DND-41 (cell line): Measurements from ENCODE around the gene HSF4.

ENCODE experiments used
- ATAC-seq: fragments of 200-7000 bp; cut with Tn5 transposase; 3 replicates; pipeline ENCODE4 v1.9.1; 2021; ENCODE audit warnings: low read depth; ENCODE audit not compliant: insufficient read depth
- DNase-seq: peaks from one replicate; pipeline ENCODE4 v3.0.0-alpha.2; 2020
- H2AFZ ChIP-seq: 2 replicates; pipeline ENCODE4 v1.6.0; 2012; ENCODE audit warnings: low read depth, low read length
- H3K27ac ChIP-seq: 2 replicates; pipeline ENCODE4 v1.5.1; 2012; ENCODE audit warnings: low read length, inconsistent platforms
- H3K27me3 ChIP-seq: fragments of 200-600 bp; sonication (generic); 2 replicates; pipeline ENCODE4 v1.6.0; 2012; ENCODE audit warnings: low read length, mild to moderate bottlenecking, inconsistent platforms; ENCODE audit not compliant: insufficient read depth, poor library complexity
- H3K36me3 ChIP-seq: 2 replicates; pipeline ENCODE4 v1.5.1; 2012; ENCODE audit warnings: low read length, inconsistent platforms; ENCODE audit not compliant: insufficient read depth
- H3K4me1 ChIP-seq: 2 replicates; pipeline ENCODE4 v1.5.1; 2012; ENCODE audit warnings: mild to moderate bottlenecking, low read length; ENCODE audit not compliant: insufficient read depth
- H3K4me2 ChIP-seq: 2 replicates; pipeline ENCODE4 v1.6.0; 2012; ENCODE audit warnings: mild to moderate bottlenecking, moderate library complexity, low read length, inconsistent platforms; ENCODE audit not compliant: insufficient read depth
- H3K4me3 ChIP-seq, 2 experiments: fragments of 200-600 bp in 1 of 2; shearing (Covaris generic) in 1 of 2; 2 replicates each; pipeline ENCODE4 v1.5.1; 2012 to 2016; ENCODE audit warnings: inconsistent platforms in 2 of 2, low read length in 2 of 2, mild to moderate bottlenecking in 2 of 2, low read depth in 1 of 2, moderate library complexity in 1 of 2
- H3K79me2 ChIP-seq: 2 replicates; pipeline ENCODE4 v1.6.0; 2012; ENCODE audit warnings: low read length, inconsistent platforms; ENCODE audit not compliant: insufficient read depth
- H3K9ac ChIP-seq: 2 replicates; pipeline ENCODE4 v1.6.0; 2012; ENCODE audit warnings: low read depth, mild to moderate bottlenecking, inconsistent platforms, low read length, moderate library complexity
- H3K9me3 ChIP-seq: 2 replicates; pipeline ENCODE4 v1.5.1; 2012; ENCODE audit warnings: low read length, moderate library complexity, mild to moderate bottlenecking, inconsistent platforms; ENCODE audit not compliant: insufficient read depth, severe bottlenecking
- H4K20me1 ChIP-seq: 2 replicates; pipeline ENCODE4 v1.6.0; 2012; ENCODE audit warnings: low read length; ENCODE audit not compliant: insufficient read depth
- CTCF ChIP-seq: IDR thresholded peaks from 2 replicates; pipeline ENCODE4 v1.5.1; 2012; ENCODE audit warnings: borderline replicate concordance, low read length, moderate library complexity, mild to moderate bottlenecking; ENCODE audit not compliant: poor library complexity, severe bottlenecking; ENCODE audit errors: extremely low read depth
- EZH2 ChIP-seq: IDR thresholded peaks from 3 replicates; pipeline ENCODE4 v1.6.1; 2012; ENCODE audit warnings: borderline replicate concordance, low read depth, mild to moderate bottlenecking, moderate library complexity, low read length, inconsistent platforms; ENCODE audit not compliant: severe bottlenecking

HSF4 gene, protein sequence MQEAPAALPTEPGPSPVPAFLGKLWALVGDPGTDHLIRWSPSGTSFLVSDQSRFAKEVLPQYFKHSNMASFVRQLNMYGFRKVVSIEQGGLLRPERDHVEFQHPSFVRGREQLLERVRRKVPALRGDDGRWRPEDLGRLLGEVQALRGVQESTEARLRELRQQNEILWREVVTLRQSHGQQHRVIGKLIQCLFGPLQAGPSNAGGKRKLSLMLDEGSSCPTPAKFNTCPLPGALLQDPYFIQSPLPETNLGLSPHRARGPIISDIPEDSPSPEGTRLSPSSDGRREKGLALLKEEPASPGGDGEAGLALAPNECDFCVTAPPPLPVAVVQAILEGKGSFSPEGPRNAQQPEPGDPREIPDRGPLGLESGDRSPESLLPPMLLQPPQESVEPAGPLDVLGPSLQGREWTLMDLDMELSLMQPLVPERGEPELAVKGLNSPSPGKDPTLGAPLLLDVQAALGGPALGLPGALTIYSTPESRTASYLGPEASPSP

DNA sequence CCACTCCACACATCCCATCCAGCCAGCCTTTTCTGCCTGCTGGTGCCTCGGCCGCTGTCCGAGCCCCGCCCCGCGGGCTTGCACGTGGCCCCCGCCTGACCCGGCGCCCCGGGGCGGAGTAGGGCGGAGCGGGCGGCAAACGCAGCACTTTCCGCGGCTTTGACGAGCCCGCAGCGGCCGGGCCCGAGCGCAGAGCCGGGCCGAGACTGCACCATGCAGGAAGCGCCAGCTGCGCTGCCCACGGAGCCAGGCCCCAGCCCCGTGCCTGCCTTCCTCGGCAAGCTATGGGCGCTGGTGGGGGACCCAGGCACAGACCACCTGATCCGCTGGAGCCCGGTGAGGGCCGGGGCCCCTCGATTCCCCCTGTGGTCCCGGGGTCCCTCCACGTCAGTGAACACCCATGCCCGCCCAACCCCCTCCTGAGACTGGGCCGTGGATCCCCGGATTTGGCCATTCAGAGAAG is at the start of gene HSF4:
HSF4 (plus strand) TSS at position 147 of the 463 bp plus-strand sequence; CDS start at position 214, 67 bp downstream.
- Histone ChIP-seq H3K27me3 (no peaks in the 10 kb centered on the region), H3K4me3 (no peak within 1 kb of the TSS), H4K20me1 (peaks cover 6% of the 10 kb centered on the region), H3K4me1 (peaks cover 32% of the 10 kb centered on the region), H3K36me3 (no peaks in the 10 kb centered on the region), H3K79me2 (peaks cover 6% of the 10 kb centered on the region; the same call in 1 of the 2 replicates), H3K4me2 (no peak within 1 kb of the TSS), H3K9ac (no peak within 1 kb of the TSS), H3K9me3 (no peaks in the 10 kb centered on the region), H3K27ac (no peak within 1 kb of the TSS), H2AFZ (no peak within 1 kb of the TSS)
- no peak for DNase-seq
- TF ChIP-seq CTCF: no peak
- TF ChIP-seq EZH2: no peak
- ATAC-seq: no peak

DNA sequence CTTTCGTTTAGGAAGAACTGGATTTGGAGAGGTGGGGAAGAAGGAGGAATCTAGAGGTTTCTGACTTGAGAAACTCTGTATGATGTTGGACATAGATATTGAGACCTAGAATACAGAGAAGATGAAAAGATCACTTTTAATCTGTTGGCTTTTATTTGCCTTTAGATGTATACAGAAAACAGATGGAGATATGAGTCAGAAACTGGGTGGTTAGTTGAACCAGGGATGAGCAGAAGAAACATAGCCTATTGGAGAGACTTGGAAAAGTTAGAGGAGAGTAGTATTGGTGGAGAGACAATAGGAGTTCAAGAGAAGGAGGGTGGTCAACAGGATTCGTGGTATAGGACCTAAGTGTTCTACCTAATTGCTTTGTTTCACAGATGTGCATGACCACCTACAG is 49.8 kb upstream of the HSF4 start:
- Histone ChIP-seq H3K9ac (no peak overlapping the region), H3K36me3 (peaks cover 12% of the 10 kb centered on the region), H3K9me3 (no peaks in the 10 kb centered on the region), H3K4me2 (no peak overlapping the region), H3K27me3 (no peaks in the 10 kb centered on the region), H4K20me1 (peaks cover 24% of the 10 kb centered on the region; the same call in 1 of the 2 replicates), H3K27ac (no peak overlapping the region), H3K79me2 (peaks cover 87% of the 10 kb centered on the region), H3K4me1 (peaks cover 27% of the 10 kb centered on the region), H3K4me3 (no peak overlapping the region), H2AFZ (no peak overlapping the region)
- no peak for TF ChIP-seq CTCF
- TF ChIP-seq EZH2: no peak
- DNase-seq (no peak), ATAC-seq (no peak)

GRCh38 chr16:67115639-67116038 is 48.9 kb upstream of the HSF4 start:
- Histone ChIP-seq H3K9me3 (no peaks in the 10 kb centered on the region), H2AFZ (no peak overlapping the region), H4K20me1 (peaks cover 26% of the 10 kb centered on the region; the same call in 1 of the 2 replicates), H3K36me3 (peaks cover 20% of the 10 kb centered on the region), H3K4me1 (peaks cover 22% of the 10 kb centered on the region), H3K27ac (no peak overlapping the region), H3K27me3 (no peaks in the 10 kb centered on the region), H3K9ac (no peak overlapping the region), H3K4me3 (no peak overlapping the region), H3K4me2 (no peak overlapping the region), H3K79me2 (peaks cover 82% of the 10 kb centered on the region)
- no peak for TF ChIP-seq CTCF
- TF ChIP-seq EZH2: no peak
- ATAC-seq: no peak
- no peak for DNase-seq
